Neuronal stem cell (in vitro differentiated cells): ENCODE results near the gene PDIA5.

Experiments used
- DNase-seq: peaks from one replicate; pipeline ENCODE4 v3.0.0-alpha.2; 2013; ENCODE audit warnings: low spot score
- H2AFZ ChIP-seq: one replicate; pipeline ENCODE4 v1.6.1; 2013; ENCODE audit warnings: mild to moderate bottlenecking, low read length, inconsistent platforms
- H2AK5ac ChIP-seq: 2 replicates; pipeline ENCODE4 v1.6.1; 2013; ENCODE audit warnings: low read depth, mild to moderate bottlenecking, inconsistent platforms, low read length, moderate library complexity, mixed read lengths
- H2BK120ac ChIP-seq: 2 replicates; pipeline ENCODE4 v1.6.1; 2013; ENCODE audit warnings: low read depth, mild to moderate bottlenecking, inconsistent platforms, low read length, moderate library complexity, mixed read lengths
- H2BK12ac ChIP-seq: one replicate; pipeline ENCODE4 v1.6.1; 2013; ENCODE audit warnings: low read length, inconsistent platforms
- H2BK15ac ChIP-seq: 2 replicates; pipeline ENCODE4 v1.6.1; 2013; ENCODE audit warnings: mild to moderate bottlenecking, low read length, inconsistent platforms, mixed read lengths
- H2BK5ac ChIP-seq: one replicate; pipeline ENCODE4 v1.6.1; 2013; ENCODE audit warnings: inconsistent platforms, mild to moderate bottlenecking, low read length, moderate library complexity
- H3K14ac ChIP-seq: one replicate; pipeline ENCODE4 v1.6.1; 2013; ENCODE audit warnings: low read length, inconsistent platforms
- H3K18ac ChIP-seq: 2 replicates; pipeline ENCODE4 v1.6.1; 2013; ENCODE audit warnings: low read length, inconsistent platforms
- H3K23ac ChIP-seq: 2 replicates; pipeline ENCODE4 v1.6.1; 2013; ENCODE audit warnings: low read depth, mild to moderate bottlenecking, mixed read lengths, low read length, inconsistent platforms; ENCODE audit not compliant: poor library complexity
- H3K27ac ChIP-seq: replicated peaks from 3 replicates; pipeline ENCODE4 v1.5.1; 2013; ENCODE audit warnings: low read length, inconsistent platforms
- H3K27me3 ChIP-seq, 3 experiments: 2 replicates each; pipeline ENCODE4 v1.6.1; 2013; ENCODE audit warnings: low read length in 3 of 3, mild to moderate bottlenecking in 2 of 3, inconsistent platforms in 1 of 3, low read depth in 1 of 3, mixed read lengths in 1 of 3, moderate library complexity in 1 of 3; ENCODE audit not compliant: control insufficient read depth in 3 of 3, insufficient read depth in 3 of 3
- H3K36me3 ChIP-seq, 2 donors: replicated peaks in 1 of 2; 2 replicates each; pipeline ENCODE4 v1.6.1; 2013; ENCODE audit warnings: low read length in 2 of 2; ENCODE audit not compliant: control insufficient read depth in 2 of 2, insufficient read depth in 2 of 2
- H3K4ac ChIP-seq: 2 replicates; pipeline ENCODE4 v1.6.1; 2013; ENCODE audit warnings: inconsistent platforms, mild to moderate bottlenecking, low read length, moderate library complexity
- H3K4me1 ChIP-seq, 2 donors: 1 replicate in 1 of 2; 2 replicates in 1 of 2; pipeline ENCODE4 v1.6.1; 2013; ENCODE audit warnings: low read length in 2 of 2, low read depth in 1 of 2; ENCODE audit not compliant: control insufficient read depth in 2 of 2, insufficient read depth in 1 of 2
- H3K4me2 ChIP-seq: one replicate; pipeline ENCODE4 v1.6.1; 2013; ENCODE audit warnings: mild to moderate bottlenecking, low read length, inconsistent platforms; ENCODE audit not compliant: insufficient read depth, poor library complexity, severe bottlenecking
- H3K4me3 ChIP-seq, 2 donors: 2 replicates each; pipeline ENCODE4 v1.5.1; 2013; ENCODE audit warnings: low read length in 2 of 2, mild to moderate bottlenecking in 2 of 2, inconsistent platforms in 1 of 2, moderate library complexity in 1 of 2
- H3K79me1 ChIP-seq: one replicate; pipeline ENCODE4 v1.6.1; 2013; ENCODE audit warnings: low read depth, mild to moderate bottlenecking, inconsistent platforms, low read length, moderate library complexity
- H3K9ac ChIP-seq: one replicate; pipeline ENCODE4 v1.6.1; 2013; ENCODE audit warnings: mild to moderate bottlenecking, low read depth, low read length, inconsistent platforms; ENCODE audit not compliant: poor library complexity
- H3K9me3 ChIP-seq, 2 donors: replicated peaks in 1 of 2; 2 replicates each; pipeline versions ENCODE3 to v1.6.1; 2013; ENCODE audit warnings: low read length in 2 of 2, mild to moderate bottlenecking in 2 of 2, inconsistent platforms in 1 of 2, low read depth in 1 of 2, mixed read lengths in 1 of 2, moderate library complexity in 1 of 2; ENCODE audit not compliant: control insufficient read depth in 2 of 2, insufficient read depth in 1 of 2
- H4K8ac ChIP-seq: one replicate; pipeline ENCODE4 v1.6.1; 2013; ENCODE audit warnings: low read depth, mild to moderate bottlenecking, inconsistent platforms, low read length, moderate library complexity
- H4K91ac ChIP-seq: one replicate; pipeline ENCODE4 v1.6.1; 2013; ENCODE audit warnings: low read length, low read depth, mild to moderate bottlenecking, inconsistent platforms; ENCODE audit not compliant: poor library complexity
- WGBS, 2 donors: extraction: QIAGEN DNeasy Blood & Tissue Kit; methylation state at CpG; one replicate each; pipeline ENCODE4 v1.1.7; 2013; ENCODE audit warnings: missing lambda C conversion rate in 2 of 2, mixed read lengths in 1 of 2; ENCODE audit not compliant: insufficient read length in 2 of 2, insufficient replicate concordance in 1 of 2; ENCODE audit errors: extremely low coverage in 2 of 2; 5-methylcytosine and 5-hydroxymethylcytosine counted together

Gene PDIA5

GRCh38 chr3:123028233-123028828 lies 38.5 kb upstream of the PDIA5 start:
- Histone ChIP-seq H3K14ac (peak overlapping the region; percentile 86), H3K18ac (peak overlapping the region; percentile 95), H3K27me3 (no peaks in the 10 kb centered on the region), H3K36me3 (peaks cover 0 to 27% of the 10 kb centered on the region in 2 donors), H3K4me3 (peak overlapping the region; percentile 73 to 93), H2BK15ac (peak overlapping the region; percentile 63), H2AFZ (peak overlapping the region; percentile 88), H4K91ac (no peak overlapping the region), H3K4me2 (peak overlapping the region; percentile 100), H3K9ac (peak overlapping the region; percentile 65), H4K8ac (no peak overlapping the region), H3K4me1 (peaks cover 20 to 28% of the 10 kb centered on the region in 2 donors), H3K79me1 (peaks cover 3% of the 10 kb centered on the region), H3K23ac (no peak overlapping the region), H2AK5ac (no peak overlapping the region), H2BK5ac (peak overlapping the region; percentile 33), H3K27ac (peak overlapping the region; percentile 14), H3K4ac (no peak overlapping the region), H2BK12ac (no peak overlapping the region), H3K9me3 (peaks cover 0 to 22% of the 10 kb centered on the region in 2 donors), H2BK120ac (no peak overlapping the region)
- WGBS, 2 donors, result no CpG with 5 or more reads among the region's 21 CpGs
- peak; percentile 44 for DNase-seq

GRCh38 chr3:123031051-123031450 lies 35.8 kb upstream of the PDIA5 start:
- H2BK15ac ChIP-seq, result no peak overlapping the region
- H3K4me3 ChIP-seq, result no peak overlapping the region
- no peak overlapping the region for H3K18ac ChIP-seq
- H3K4ac ChIP-seq, result no peak overlapping the region
- H3K36me3 ChIP-seq, result no peaks in the 10 kb centered on the region
- H2BK12ac ChIP-seq, result no peak overlapping the region
- H2BK5ac ChIP-seq, result no peak overlapping the region
- H3K27ac ChIP-seq, result no peak overlapping the region
- WGBS, 2 donors, result no CpG with 5 or more reads among the region's 4 CpGs
- peaks cover 17 to 28% of the 10 kb centered on the region in 2 donors for H3K4me1 ChIP-seq
- no peak for DNase-seq
- no peaks in the 10 kb centered on the region for H3K27me3 ChIP-seq
- H4K8ac ChIP-seq, result no peak overlapping the region
- no peak overlapping the region for H3K9ac ChIP-seq
- H3K4me2 ChIP-seq, result no peak overlapping the region
- H4K91ac ChIP-seq, result no peak overlapping the region
- H3K9me3 ChIP-seq, result no peaks in the 10 kb centered on the region
- no peak overlapping the region for H3K23ac ChIP-seq
- H2AK5ac ChIP-seq, result no peak overlapping the region
- peaks cover 3% of the 10 kb centered on the region for H3K79me1 ChIP-seq
- peak overlapping the region; percentile 82 for H2AFZ ChIP-seq
- H3K14ac ChIP-seq, result no peak overlapping the region
- H2BK120ac ChIP-seq, result no peak overlapping the region

- H4K8ac ChIP-seq, result no peak overlapping the region
Observed at GRCh38 chr3:123032057-123032456, 34.8 kb upstream of the PDIA5 start.

GRCh38 chr3:123034120-123034519 lies 32.7 kb upstream of the PDIA5 start:
- no peak overlapping the region for H2BK120ac ChIP-seq
- no peak overlapping the region for H3K27ac ChIP-seq
- no peak overlapping the region for H3K23ac ChIP-seq
- no peaks in the 10 kb centered on the region for H3K9me3 ChIP-seq
- no peak overlapping the region for H3K18ac ChIP-seq
- no peak overlapping the region for H2BK15ac ChIP-seq
- no peak for DNase-seq
- no peak overlapping the region for H2BK12ac ChIP-seq
- no peaks in the 10 kb centered on the region for H3K79me1 ChIP-seq
- no peak overlapping the region for H3K9ac ChIP-seq
- no peak overlapping the region for H4K8ac ChIP-seq
- peaks cover 12 to 24% of the 10 kb centered on the region in 2 donors for H3K4me1 ChIP-seq
- H3K14ac ChIP-seq, result no peak overlapping the region
- no peak overlapping the region for H3K4me3 ChIP-seq
- H3K4me2 ChIP-seq, result no peak overlapping the region
- no peak overlapping the region for H3K4ac ChIP-seq
- H2AFZ ChIP-seq, result no peak overlapping the region
- H2BK5ac ChIP-seq, result no peak overlapping the region
- H4K91ac ChIP-seq, result no peak overlapping the region
- no CpG with 5 or more reads among the region's 5 CpGs for WGBS, 2 donors
- H3K36me3 ChIP-seq, result no peaks in the 10 kb centered on the region
- H3K27me3 ChIP-seq, result no peaks in the 10 kb centered on the region
- no peak overlapping the region for H2AK5ac ChIP-seq

More at GRCh38 chr3:123032057-123032456, 34.8 kb upstream of the PDIA5 start:
- H3K27ac ChIP-seq, result no peak overlapping the region
- H3K27me3 ChIP-seq, result no peaks in the 10 kb centered on the region
- no peaks in the 10 kb centered on the region for H3K9me3 ChIP-seq
- no peak overlapping the region for H3K4me2 ChIP-seq
- no peak overlapping the region for H3K4me3 ChIP-seq
- DNase-seq, result no peak
- no peak overlapping the region for H3K9ac ChIP-seq
- no peak overlapping the region for H2AK5ac ChIP-seq
- H4K91ac ChIP-seq, result no peak overlapping the region
- H3K23ac ChIP-seq, result no peak overlapping the region
- peaks cover 17 to 28% of the 10 kb centered on the region in 2 donors for H3K4me1 ChIP-seq
- H2AFZ ChIP-seq, result no peak overlapping the region
- H3K4ac ChIP-seq, result no peak overlapping the region
- H3K18ac ChIP-seq, result no peak overlapping the region
- no peak overlapping the region for H2BK5ac ChIP-seq
- WGBS, 2 donors, result no CpG with 5 or more reads among the region's 3 CpGs
- no peak overlapping the region for H2BK120ac ChIP-seq
- H3K14ac ChIP-seq, result no peak overlapping the region
- H2BK12ac ChIP-seq, result no peak overlapping the region
- H2BK15ac ChIP-seq, result no peak overlapping the region
- no peaks in the 10 kb centered on the region for H3K36me3 ChIP-seq
- H3K79me1 ChIP-seq, result peaks cover under 1% of the 10 kb centered on the region
